GM10847 (cell line): Measurements from ENCODE around the gene USP4.

Source experiments
- POLR2A ChIP-seq: IDR thresholded peaks from 2 replicates; pipeline ENCODE4 v1.6.1; 2011; ENCODE audit not compliant: insufficient read length; ENCODE audit errors: extremely low read depth

The USP4 gene

DNA sequence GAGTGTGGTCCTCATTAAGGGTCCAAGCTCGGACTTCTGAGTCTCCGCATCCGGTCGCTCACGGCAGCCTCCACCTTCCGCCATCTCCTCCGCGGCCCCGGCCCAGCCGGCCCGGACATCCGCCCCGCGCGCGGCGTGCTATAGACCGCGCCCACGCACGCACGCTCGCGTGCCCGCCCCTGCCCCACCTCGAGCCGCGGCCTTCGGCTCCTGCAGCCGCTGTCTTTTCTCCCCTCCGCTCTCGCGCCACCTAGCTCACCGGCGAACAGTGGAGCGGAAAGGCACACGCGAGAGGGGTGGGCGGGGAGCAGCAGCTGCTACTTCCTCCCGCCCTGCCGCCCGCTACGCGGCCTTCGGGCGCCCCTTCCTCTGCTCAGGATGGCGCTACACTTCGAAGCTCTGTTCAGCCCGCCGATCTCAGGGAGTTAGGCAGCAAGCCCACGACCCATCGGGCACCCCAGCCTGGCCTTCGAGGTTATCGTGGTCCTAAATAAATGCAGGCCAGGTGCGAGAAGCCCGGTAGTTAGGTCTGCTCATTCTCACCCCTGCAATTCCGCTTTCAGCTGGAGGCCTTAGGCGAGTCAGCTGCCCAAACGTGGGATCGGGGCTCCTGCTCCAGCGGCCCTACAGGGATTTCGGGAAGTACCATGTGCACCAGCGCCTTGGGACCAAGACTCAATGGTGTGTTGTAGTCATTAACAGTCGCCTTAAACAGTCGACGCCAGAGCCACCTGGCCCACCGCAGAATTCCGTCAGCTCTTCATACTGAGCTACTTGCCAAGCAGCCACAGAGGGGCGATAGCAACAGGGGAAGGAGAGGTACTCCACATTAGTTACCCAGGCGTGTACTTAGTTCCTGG is at the start of gene USP4:
Gene USP4, minus strand, starts transcription at position 113 of the 860 bp plus-strand sequence. Its CDS starts 29 bp downstream, at position 84.
- TF ChIP-seq POLR2A: peak; percentile 87

- TF ChIP-seq POLR2A: no peak
Measured at GRCh38 chr3:49389297-49389696, 49.4 kb upstream of the USP4 start.

DNA sequence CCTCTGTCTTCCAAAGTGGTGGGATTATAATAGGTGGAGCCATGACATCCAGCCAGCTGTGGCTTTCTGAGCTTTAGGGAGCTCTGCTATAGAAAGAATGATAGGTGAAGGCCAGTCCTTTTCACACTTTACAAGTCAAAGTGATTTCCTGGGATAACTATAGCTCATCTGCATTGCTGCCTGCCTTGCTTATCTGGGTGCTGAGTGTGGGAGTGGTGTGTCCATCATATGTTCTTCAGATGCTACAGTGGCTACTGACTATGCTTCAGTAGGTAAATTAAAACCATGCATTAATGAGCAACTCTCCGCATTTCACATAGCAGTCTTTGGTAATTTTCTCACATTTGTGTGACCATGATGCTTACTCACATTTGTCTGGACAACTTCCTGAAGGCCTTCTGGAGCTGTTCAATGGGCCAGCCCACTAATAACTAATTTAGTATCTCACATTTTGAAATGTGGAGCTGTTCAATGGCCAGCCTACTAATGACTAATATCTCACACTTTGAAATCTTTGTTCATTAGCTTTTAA is 48.5 kb upstream of the USP4 start:
- TF ChIP-seq POLR2A: no peak

- no peak for TF ChIP-seq POLR2A
Measured at GRCh38 chr3:49387721-49388120, 47.9 kb upstream of the USP4 start.

GRCh38 chr3:49386056-49386756 is 46.4 kb upstream of the USP4 start:
- no peak for TF ChIP-seq POLR2A

DNA sequence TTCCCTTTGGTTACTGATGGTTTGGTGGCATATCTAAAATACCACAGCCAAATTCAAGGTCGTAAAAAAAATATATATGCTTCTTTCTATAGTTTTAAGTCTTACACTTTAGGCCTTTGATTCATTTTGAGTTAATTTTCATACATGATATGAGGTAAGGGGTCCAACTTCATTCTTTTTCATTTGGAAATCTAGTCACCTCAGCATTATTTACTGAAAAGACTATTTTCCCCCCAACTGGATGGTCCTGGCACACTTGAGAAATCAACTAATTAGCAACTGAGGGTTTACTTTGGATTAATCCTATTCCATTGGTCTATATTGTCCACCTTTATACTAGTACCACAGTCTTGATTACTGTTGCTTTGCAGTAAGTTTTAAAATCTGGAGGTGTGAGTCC is 45.8 kb upstream of the USP4 start:
- TF ChIP-seq POLR2A: no peak

DNA sequence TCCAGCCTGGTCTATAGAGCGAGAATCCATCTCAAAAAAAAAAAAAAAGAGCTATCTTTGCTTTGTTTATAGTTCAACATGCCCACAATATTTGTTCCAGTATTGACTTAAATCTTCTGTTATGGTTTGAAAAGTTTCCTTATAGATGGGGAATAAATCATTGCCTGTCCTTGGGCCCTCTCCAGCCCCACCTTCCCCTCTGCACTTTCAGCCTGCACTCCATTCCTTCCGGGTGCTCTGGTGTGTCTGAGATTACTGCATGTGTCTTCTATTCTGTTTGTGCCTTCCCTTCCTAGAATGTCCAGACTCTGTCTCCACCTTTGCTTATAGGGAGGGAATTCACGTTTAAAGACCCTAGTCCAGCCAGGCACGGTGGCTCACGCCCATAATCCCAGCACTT is 43.5 kb upstream of the USP4 start:
- no peak for TF ChIP-seq POLR2A

DNA sequence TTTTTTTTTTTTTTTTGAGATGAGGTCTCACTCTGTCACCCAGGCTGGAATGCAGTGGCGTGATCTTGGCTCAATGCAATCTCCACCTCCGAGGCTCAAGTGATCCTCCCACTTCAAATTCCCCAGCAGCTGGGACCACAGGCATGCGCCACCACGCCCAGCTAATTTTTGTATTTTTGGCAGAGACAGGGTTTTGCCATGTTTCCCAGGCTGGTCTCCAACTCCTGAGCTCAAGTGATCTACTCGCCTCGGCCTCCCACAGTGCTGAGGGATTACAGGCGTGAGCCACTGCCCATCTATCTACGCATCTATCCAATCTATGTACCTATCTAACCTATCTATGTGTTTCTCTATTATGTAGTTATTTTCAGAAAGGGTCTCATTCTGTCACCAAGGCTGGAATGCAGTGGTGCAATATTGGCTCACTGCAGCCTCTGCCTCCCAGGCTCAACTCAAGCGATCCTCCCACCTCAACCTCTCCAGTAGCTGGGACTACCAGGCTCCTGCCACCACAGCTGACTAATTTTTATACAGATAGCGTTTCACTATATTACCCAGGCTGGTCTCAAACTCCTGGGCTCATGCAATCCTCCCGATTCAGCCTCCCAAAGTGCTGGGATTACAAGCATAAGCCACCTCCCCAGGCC is 38.5 kb upstream of the USP4 start:
- no peak for TF ChIP-seq POLR2A

DNA sequence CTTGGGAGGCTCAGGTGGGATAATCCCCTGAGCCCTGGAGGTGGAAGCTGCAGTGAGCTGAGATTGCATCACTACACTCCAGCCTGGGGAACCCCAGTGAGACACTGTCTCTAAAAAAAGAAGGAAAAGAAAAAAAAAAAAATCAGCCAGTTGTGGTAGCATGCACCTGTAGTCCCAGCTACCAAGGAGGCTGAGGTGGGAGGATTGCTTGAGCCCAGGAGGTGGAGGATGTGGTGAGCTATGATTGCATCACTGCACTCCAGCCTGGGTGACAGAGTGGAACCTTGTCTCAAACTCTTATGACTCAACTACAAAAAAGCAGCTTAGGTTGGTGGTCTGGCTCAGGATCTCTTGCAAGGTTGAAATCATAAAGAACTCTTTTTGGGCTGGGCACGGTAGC is 37.6 kb upstream of the USP4 start:
- TF ChIP-seq POLR2A: no peak

DNA sequence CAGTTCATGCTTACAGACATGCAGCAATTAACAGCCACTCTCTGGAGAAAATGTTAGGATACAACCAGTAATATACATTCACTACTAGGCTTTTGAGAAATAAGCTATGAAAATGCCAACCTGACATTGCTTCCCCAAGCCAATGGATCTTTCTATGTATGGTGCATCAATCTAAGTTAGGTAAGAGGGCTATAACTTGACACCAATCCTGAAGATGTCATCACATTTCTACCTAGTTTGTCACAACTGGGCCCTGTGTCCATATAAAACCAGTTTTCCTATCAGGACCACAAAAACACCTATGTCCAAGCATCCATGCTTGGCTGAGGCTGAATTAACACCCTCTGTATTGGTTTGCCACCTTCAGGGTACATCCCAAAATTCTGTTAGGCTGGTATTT is 32.1 kb upstream of the USP4 start:
- no peak for TF ChIP-seq POLR2A

- no peak for TF ChIP-seq POLR2A
Measured at GRCh38 chr3:49370585-49371290, 30.9 kb upstream of the USP4 start.

- no peak for TF ChIP-seq POLR2A
Measured at GRCh38 chr3:49362561-49362960, 22.7 kb upstream of the USP4 start.

- no peak for TF ChIP-seq POLR2A
Measured at GRCh38 chr3:49359623-49360022, 19.8 kb upstream of the USP4 start.

DNA sequence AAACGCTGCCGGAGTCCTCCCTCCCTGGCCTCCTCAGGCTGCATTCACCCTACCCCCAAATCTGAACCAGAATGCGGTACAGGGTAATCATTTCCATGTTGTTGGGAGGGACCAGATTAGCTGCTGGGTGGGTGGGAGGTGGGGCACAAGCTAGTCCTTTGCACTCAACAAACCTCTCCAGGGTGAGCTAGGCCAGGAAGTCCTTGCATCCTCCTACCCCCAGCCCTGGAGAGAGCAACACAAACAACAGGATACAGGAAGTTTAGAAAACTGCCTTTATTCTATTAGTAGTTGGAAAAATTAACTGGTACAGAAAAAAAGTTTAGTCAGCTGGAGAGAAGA is 19.0 kb upstream of the USP4 start:
- no peak for TF ChIP-seq POLR2A

- peak; percentile 90 for TF ChIP-seq POLR2A
Measured at GRCh38 chr3:49358217-49358883, 18.5 kb upstream of the USP4 start, which contains the start of gene GPX1. TSS of gene GPX1 (minus strand) at chr3:49358353. CDS start at chr3:49358278, 75 bp downstream.
